SK-N-SH treated with all-trans-retinoic acid at 6 μM for 48 hours (cell line): ENCODE measurements around the gene EDAR.

Experiments
- ATAC-seq: fragments of 200-7000 bp; cut with Tn5 transposase; 3 replicates; pipeline ENCODE4 v1.9.1; 2020; ENCODE audit warnings: mild to moderate bottlenecking, moderate library complexity
- ARNTL ChIP-seq: fragments of 450-650 bp; formaldehyde crosslinking; IDR thresholded peaks from 2 replicates; pipeline ENCODE4 v1.5.0; 2020; ENCODE audit warnings: low read depth, mild to moderate bottlenecking, moderate library complexity, borderline replicate concordance
- BACH2 ChIP-seq: fragments of 250-450 bp; sonication (Bioruptor Pico); IDR thresholded peaks from 2 replicates; pipeline ENCODE4 v1.9.0; 2021; ENCODE audit warnings: mild to moderate bottlenecking, borderline replicate concordance
- CREB5 ChIP-seq: fragments of 250-450 bp; sonication (Bioruptor Pico); IDR thresholded peaks from 2 replicates; pipeline ENCODE4 v1.5.1; 2020; ENCODE audit warnings: low read depth, mild to moderate bottlenecking, moderate library complexity
- CSDC2 ChIP-seq: fragments of 250-450 bp; sonication (Bioruptor Pico); IDR thresholded peaks from 2 replicates; pipeline ENCODE4 v1.5.0; 2020; ENCODE audit warnings: mild to moderate bottlenecking, moderate library complexity
- CSRNP3 ChIP-seq: fragments of 250-450 bp; sonication (Bioruptor Pico); IDR thresholded peaks from 2 replicates; pipeline ENCODE4 v1.5.1; 2021; ENCODE audit warnings: mild to moderate bottlenecking, moderate library complexity
- ESRRG ChIP-seq: fragments of 250-450 bp; sonication (Bioruptor Pico); IDR thresholded peaks from 2 replicates; pipeline ENCODE4 v1.6.1; 2021; ENCODE audit warnings: mild to moderate bottlenecking
- GLIS3 ChIP-seq: fragments of 250-450 bp; sonication (Bioruptor Pico); IDR thresholded peaks from 2 replicates; pipeline ENCODE4 v1.5.0; 2020; ENCODE audit warnings: mild to moderate bottlenecking, moderate library complexity
- ISL1 ChIP-seq: fragments of 250-450 bp; sonication (Bioruptor Pico); IDR thresholded peaks from 2 replicates; pipeline ENCODE4 v2.1.2; 2022; ENCODE audit warnings: mild to moderate bottlenecking, moderate library complexity
- PATZ1 ChIP-seq: fragments of 250-450 bp; sonication (Bioruptor Pico); IDR thresholded peaks from 2 replicates; pipeline ENCODE4 v1.8.0; 2020; ENCODE audit warnings: mild to moderate bottlenecking, moderate library complexity, borderline replicate concordance
- POU6F1 ChIP-seq: fragments of 250-450 bp; sonication (Bioruptor Pico); IDR thresholded peaks from 2 replicates; pipeline ENCODE4 v1.8.0; 2021; ENCODE audit warnings: low read depth, mild to moderate bottlenecking, moderate library complexity, borderline replicate concordance
- PPARA ChIP-seq: fragments of 250-450 bp; sonication (Bioruptor Pico); IDR thresholded peaks from 2 replicates; pipeline ENCODE4 v1.5.0; 2020; ENCODE audit warnings: mild to moderate bottlenecking, borderline replicate concordance
- SNAI2 ChIP-seq: fragments of 250-450 bp; sonication (Bioruptor Pico); IDR thresholded peaks from 2 replicates; pipeline ENCODE4 v1.5.0; 2020; ENCODE audit warnings: mild to moderate bottlenecking, moderate library complexity
- TCF4 ChIP-seq: fragments of 250-450 bp; sonication (Bioruptor Pico); IDR thresholded peaks from 2 replicates; pipeline ENCODE4 v1.8.0; 2021; ENCODE audit warnings: mild to moderate bottlenecking, moderate library complexity, borderline replicate concordance
- TOX ChIP-seq: fragments of 250-450 bp; sonication (Bioruptor Pico); IDR thresholded peaks from 2 replicates; pipeline ENCODE4 v1.8.0; 2021; ENCODE audit warnings: mild to moderate bottlenecking, moderate library complexity, borderline replicate concordance
- TSHZ2 ChIP-seq: fragments of 250-450 bp; sonication (Bioruptor Pico); IDR thresholded peaks from 2 replicates; pipeline ENCODE4 v1.5.0; 2020; ENCODE audit warnings: mild to moderate bottlenecking, moderate library complexity
- ZFP3 ChIP-seq: fragments of 250-450 bp; sonication (Bioruptor Pico); IDR thresholded peaks from 2 replicates; pipeline ENCODE4 v1.5.0; 2020; ENCODE audit warnings: mild to moderate bottlenecking, moderate library complexity
- ZFP30 ChIP-seq: fragments of 450-650 bp; formaldehyde crosslinking; IDR thresholded peaks from 2 replicates; pipeline ENCODE4 v1.5.0; 2022; ENCODE audit warnings: mild to moderate bottlenecking, moderate library complexity
- ZNF565 ChIP-seq: fragments of 450-650 bp; formaldehyde crosslinking; conservative IDR thresholded peaks from 2 replicates; pipeline ENCODE4 v1.5.0; 2020; ENCODE audit warnings: low read depth, mild to moderate bottlenecking, moderate library complexity
- ZNF70 ChIP-seq: fragments of 450-650 bp; formaldehyde crosslinking; IDR thresholded peaks from 2 replicates; pipeline ENCODE4 v1.5.0; 2020; ENCODE audit warnings: mild to moderate bottlenecking, moderate library complexity
- ZNF8 ChIP-seq: fragments of 450-650 bp; formaldehyde crosslinking; IDR thresholded peaks from 2 replicates; pipeline ENCODE4 v1.5.0; 2020; ENCODE audit warnings: mild to moderate bottlenecking, moderate library complexity

Gene EDAR

GRCh38 chr2:108909275-108909823, 79.7 kb downstream of the EDAR start:
- no peak for ATAC-seq
- TF ChIP-seq TOX (CRISPR knock-in tag) (no peak), ISL1 (no peak), ESRRG (CRISPR knock-in tag) (no peak), ZNF565 (CRISPR knock-in tag) (no peak), ZNF8 (CRISPR knock-in tag) (no peak), ZNF70 (CRISPR knock-in tag) (no peak), BACH2 (no peak), GLIS3 (CRISPR knock-in tag) (no peak), CSRNP3 (CRISPR knock-in tag) (no peak), ZFP3 (no peak), TCF4 (CRISPR knock-in tag) (no peak), CSDC2 (CRISPR knock-in tag) (no peak)

GRCh38 chr2:108908713-108909070, 80.3 kb downstream of the EDAR start:
- TF ChIP-seq ZFP30 (CRISPR knock-in tag), result no peak
- TF ChIP-seq CREB5 (CRISPR knock-in tag), result no peak
- no peak for TF ChIP-seq GLIS3 (CRISPR knock-in tag)
- no peak for TF ChIP-seq ARNTL (CRISPR knock-in tag)
- no peak for TF ChIP-seq PPARA (CRISPR knock-in tag)
- no peak for TF ChIP-seq ISL1
- no peak for TF ChIP-seq TCF4 (CRISPR knock-in tag)
- TF ChIP-seq ZFP3, result no peak
- no peak for TF ChIP-seq PATZ1 (CRISPR knock-in tag)
- no peak for ATAC-seq

- no peak for TF ChIP-seq ZFP30 (CRISPR knock-in tag)
- TF ChIP-seq TSHZ2, result no peak
- TF ChIP-seq ZNF8 (CRISPR knock-in tag), result no peak
- no peak for TF ChIP-seq POU6F1 (CRISPR knock-in tag)
- no peak for TF ChIP-seq PPARA (CRISPR knock-in tag)
- TF ChIP-seq ESRRG (CRISPR knock-in tag), result no peak
- no peak for TF ChIP-seq SNAI2 (CRISPR knock-in tag)
- TF ChIP-seq ZNF70 (CRISPR knock-in tag), result no peak
- TF ChIP-seq ARNTL (CRISPR knock-in tag), result no peak
- no peak for TF ChIP-seq ISL1
- no peak for TF ChIP-seq CREB5 (CRISPR knock-in tag)
- TF ChIP-seq CSRNP3 (CRISPR knock-in tag), result no peak
- ATAC-seq, result no peak
These were observed 81.0 kb downstream of the EDAR start for GRCh38 chr2:108907822-108908712.
